Stomach (tissue), 9 donors: ENCODE measurements around the gene XPOT. TPM values are rescaled to one million over a fixed set of nuclear protein-coding genes. Genes with fewer than 3 reads are reported as not detected.

ENCODE experiments used
- DNase-seq, 2 donors: peaks; one replicate each; pipeline versions ENCODE4 v3.0.0 to v3.0.0-alpha.2; 2013 to 2019
- H3K27ac ChIP-seq, 5 donors: fragments of 200-600 bp in 4 of 5; sonication (generic) in 4 of 5; one replicate each; pipeline ENCODE4 v1.5.1; 2013 to 2019; ENCODE audit warnings: mild to moderate bottlenecking in 1 of 5, moderate library complexity in 1 of 5
- H3K27me3 ChIP-seq, 3 donors: fragments of 200-600 bp; sonication (generic); one replicate each; pipeline ENCODE4 v1.5.1; 2017 to 2019; ENCODE audit warnings: mixed run types in 1 of 3
- H3K36me3 ChIP-seq, 4 donors: fragments of 200-600 bp; sonication (generic); 1 replicate in 3 of 4; 2 replicates in 1 of 4; pipeline ENCODE4 v1.5.1; 2016 to 2019
- H3K4me1 ChIP-seq, 4 donors: fragments of 200-600 bp; sonication (generic); one replicate each; pipeline ENCODE4 v1.5.1; 2016 to 2019
- H3K4me3 ChIP-seq, 4 donors: fragments of 200-600 bp; sonication (generic) in 3 of 4; one replicate each; pipeline ENCODE4 v1.5.1; 2016 to 2019; ENCODE audit warnings: mild to moderate bottlenecking in 1 of 4
- H3K9me3 ChIP-seq, 4 donors: fragments of 200-600 bp; sonication (generic); one replicate each; pipeline ENCODE4 v1.5.1; 2016 to 2019
- CTCF ChIP-seq, 7 experiments: fragments of 450-650 bp in 4 of 7; fragments of 200-600 bp in 3 of 7; sonication (generic) in 3 of 7; IDR thresholded peaks; one replicate each; pipeline ENCODE4 v1.5.1; 2016 to 2019; ENCODE audit warnings: antibody characterized with exemption in 7 of 7, control low read depth in 2 of 7, mild to moderate bottlenecking in 1 of 7
- EP300 ChIP-seq: sonication (generic); formaldehyde crosslinking; IDR thresholded peaks from one replicate; pipeline ENCODE4 v1.6.1; 2017; ENCODE audit warnings: antibody characterized with exemption
- POLR2A ChIP-seq, 4 donors: fragments of 450-650 bp; IDR thresholded peaks; one replicate each; pipeline ENCODE4 v1.6.1; 2016; ENCODE audit warnings: antibody characterized with exemption in 4 of 4, control low read depth in 2 of 4, mild to moderate bottlenecking in 1 of 4, moderate library complexity in 1 of 4
- POLR2AphosphoS5 ChIP-seq, 3 donors: sonication (generic); formaldehyde crosslinking; IDR thresholded peaks; one replicate each; pipeline ENCODE4 v1.6.1; 2016; ENCODE audit warnings: antibody characterized with exemption in 3 of 3
- WGBS, 5 donors: extraction: QIAGEN DNeasy Blood & Tissue Kit in 3 of 5; methylation state at CpG; one replicate each; pipeline versions ENCODE4 v1.1.5 to v1.1.7; 2013 to 2018; 5-methylcytosine and 5-hydroxymethylcytosine counted together
- intact Hi-C: fragments of 100-400 bp; cut with DNase I; formaldehyde crosslinking; loops from one replicate; pipeline ENCODE4 v1.15.1; 2023; ENCODE audit warnings: low total_unique reads
- polyA plus RNA-seq, 3 donors: library from polyadenylated mRNA; stranded (reverse); fragments of 200-250 nt; gene quantifications; one replicate each; pipeline ENCODE4 v1.2.3, GENCODE V29; 2013
- total RNA-seq, 5 donors: library from RNA; depleted of rRNA; stranded (reverse); fragments of >200 nt; gene quantifications; one replicate each; pipeline versions ENCODE4 v1.1.0 to v1.2.3, GENCODE V29; 2014 to 2016
- donor health status: healthy with polysubstance abuse.
- donor health status: Bipolar disorder and iron deficiency.
- donor health status: healthy.

XPOT gene
- total and polyA plus RNA-seq, 8 donors = 12.8 to 109 (median 23.3) TPM

GRCh38 chr12:64486657-64487056 is 82.5 kb downstream of the XPOT start:
- peaks cover 36 to 100% (median 96%) of the 10 kb centered on the region in 4 donors for H3K36me3 ChIP-seq
- intact Hi-C loops = no loop called here
- H3K4me1 ChIP-seq = peaks cover 0 to 10% (median 4%) of the 10 kb centered on the region in 4 donors
- H3K4me3 ChIP-seq = no peak overlapping the region
- no peaks in the 10 kb centered on the region for H3K27me3 ChIP-seq
- no peaks in the 10 kb centered on the region for H3K9me3 ChIP-seq
- no peak overlapping the region for H3K27ac ChIP-seq
- no peak for TF ChIP-seq CTCF (IDR thresholded peaks at IDR 0.05)
- WGBS, 5 donors = 95 to 98% (median 98%) methylated on average over 3 of the region's 3 CpGs
- DNase-seq = no peak

DNA sequence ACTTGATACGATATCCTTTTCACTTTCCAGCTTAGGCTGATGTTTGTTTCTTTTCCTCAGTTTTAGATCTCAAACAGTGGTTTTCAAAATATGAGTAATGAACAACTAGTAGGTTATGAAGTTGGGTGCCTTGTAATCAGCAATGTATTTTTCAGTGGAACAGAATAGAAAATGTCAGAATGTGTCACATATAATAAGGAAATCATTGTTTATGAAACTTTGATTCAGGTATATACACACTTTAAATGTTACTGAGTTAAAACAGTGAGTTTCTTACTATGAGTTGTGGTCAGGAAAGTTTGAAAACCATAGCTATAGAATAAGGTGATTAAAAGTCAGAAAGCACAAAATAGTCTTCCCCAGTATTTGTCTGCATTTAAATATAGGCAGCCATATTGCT is 87.5 kb downstream of the XPOT start:
- peaks cover 47 to 100% (median 100%) of the 10 kb centered on the region in 4 donors for H3K36me3 ChIP-seq
- H3K27ac ChIP-seq = no peak overlapping the region
- H3K4me3 ChIP-seq = no peak overlapping the region
- H3K4me1 ChIP-seq = no peaks in the 10 kb centered on the region
- TF ChIP-seq POLR2AphosphoS5 (IDR thresholded peaks at IDR 0.05) = no peak
- TF ChIP-seq CTCF (IDR thresholded peaks at IDR 0.05) = no peak
- no peak for TF ChIP-seq POLR2A (IDR thresholded peaks at IDR 0.05)
- TF ChIP-seq EP300 = no peak
- no peak for DNase-seq
- WGBS, 5 donors = 87 to 96% (median 89%) methylated on average over 1 of the region's 1 CpG
- H3K27me3 ChIP-seq = no peaks in the 10 kb centered on the region
- intact Hi-C loops = no loop called here
- no peaks in the 10 kb centered on the region for H3K9me3 ChIP-seq

DNA sequence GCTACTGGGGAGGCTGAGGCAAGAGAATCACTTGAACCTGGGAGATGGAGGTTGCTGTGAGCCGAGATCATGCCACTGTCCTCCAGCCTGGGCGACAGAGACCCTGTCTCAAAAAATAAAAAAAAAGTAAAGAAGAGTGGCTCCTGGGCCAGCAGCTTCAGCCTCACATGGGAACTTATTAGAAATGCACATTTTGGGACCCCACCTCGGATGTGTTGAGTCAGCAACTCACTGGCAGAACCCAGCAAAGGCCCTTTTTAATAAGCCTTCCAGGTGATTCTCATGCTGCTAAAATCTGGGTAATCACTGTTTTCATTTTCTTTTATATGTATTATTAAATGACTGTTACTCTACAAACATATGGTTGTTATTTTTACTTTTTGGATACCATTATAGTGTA is 89.3 kb downstream of the XPOT start:
- no peak for DNase-seq

DNA sequence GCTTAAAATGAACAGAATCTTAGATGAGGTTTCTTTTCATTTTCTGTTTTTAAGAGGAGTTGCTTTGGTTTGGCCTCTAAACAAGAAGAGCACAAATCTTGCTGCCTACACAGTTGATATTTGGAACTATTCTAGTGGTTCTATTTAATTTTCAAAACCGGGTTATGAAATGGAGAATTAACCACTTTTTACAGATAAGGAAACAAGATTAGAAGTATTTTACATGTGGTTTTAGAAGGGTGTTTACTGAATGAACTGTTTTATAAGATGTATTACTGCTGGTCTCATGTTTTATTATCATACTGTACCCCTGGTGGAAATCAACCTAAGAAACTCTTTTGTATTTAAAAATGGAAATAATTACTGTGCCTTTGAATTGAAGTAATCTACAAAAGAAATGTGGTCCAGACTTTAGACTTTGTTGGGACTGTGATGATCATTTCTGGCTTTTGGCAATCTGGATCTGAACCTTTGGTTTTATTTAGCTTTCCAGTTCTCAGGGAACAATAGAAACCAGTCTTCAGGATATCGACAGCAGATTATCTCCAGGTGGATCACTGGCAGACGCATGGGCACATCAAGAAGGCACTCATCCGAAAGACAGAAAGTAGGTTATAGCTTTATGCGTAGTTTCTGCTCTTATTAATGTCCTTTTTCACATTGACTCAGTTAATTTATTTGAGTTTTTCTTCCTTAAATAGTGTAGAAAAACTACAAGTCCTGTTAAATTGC is 91.0 kb downstream of the XPOT start:
- intact Hi-C loops = no loop called here
- H3K9me3 ChIP-seq = no peaks in the 10 kb centered on the region
- WGBS, 5 donors = 80 to 84% (median 82%) methylated on average over 5 of the region's 5 CpGs
- H3K27ac ChIP-seq = no peak overlapping the region
- no peaks in the 10 kb centered on the region for H3K27me3 ChIP-seq
- no peak overlapping the region for H3K4me3 ChIP-seq
- no peak for DNase-seq
- TF ChIP-seq POLR2A (IDR thresholded peaks at IDR 0.05) (no peak), POLR2AphosphoS5 (IDR thresholded peaks at IDR 0.05) (no peak), CTCF (IDR thresholded peaks at IDR 0.05) (no peak), EP300 (no peak)
- H3K4me1 ChIP-seq = no peaks in the 10 kb centered on the region
- peaks cover 42 to 100% (median 99%) of the 10 kb centered on the region in 4 donors for H3K36me3 ChIP-seq

More for the DNA sequence above, 89.3 kb downstream of the XPOT start:
- H3K9me3 ChIP-seq = no peaks in the 10 kb centered on the region
- WGBS, 5 donors = 95 to 99% (median 96%) methylated on average over 3 of the region's 3 CpGs
- H3K4me3 ChIP-seq = no peak overlapping the region
- H3K27me3 ChIP-seq = no peaks in the 10 kb centered on the region
- H3K4me1 ChIP-seq = no peaks in the 10 kb centered on the region
- intact Hi-C loops = no loop called here
- no peak overlapping the region for H3K27ac ChIP-seq
- no peak for TF ChIP-seq EP300
- TF ChIP-seq CTCF (IDR thresholded peaks at IDR 0.05) = no peak
- no peak for TF ChIP-seq POLR2AphosphoS5 (IDR thresholded peaks at IDR 0.05)
- no peak for TF ChIP-seq POLR2A (IDR thresholded peaks at IDR 0.05)
- peaks cover 51 to 100% (median 99%) of the 10 kb centered on the region in 4 donors for H3K36me3 ChIP-seq
